Measurements from ENCODE around the gene BASP1. TPM values are rescaled to one million over a fixed set of nuclear protein-coding genes. Genes with fewer than 3 reads are reported as not detected.

BASP1 gene
- total RNA-seq, 1 experiment from 2014 or later, result not detected

DNA sequence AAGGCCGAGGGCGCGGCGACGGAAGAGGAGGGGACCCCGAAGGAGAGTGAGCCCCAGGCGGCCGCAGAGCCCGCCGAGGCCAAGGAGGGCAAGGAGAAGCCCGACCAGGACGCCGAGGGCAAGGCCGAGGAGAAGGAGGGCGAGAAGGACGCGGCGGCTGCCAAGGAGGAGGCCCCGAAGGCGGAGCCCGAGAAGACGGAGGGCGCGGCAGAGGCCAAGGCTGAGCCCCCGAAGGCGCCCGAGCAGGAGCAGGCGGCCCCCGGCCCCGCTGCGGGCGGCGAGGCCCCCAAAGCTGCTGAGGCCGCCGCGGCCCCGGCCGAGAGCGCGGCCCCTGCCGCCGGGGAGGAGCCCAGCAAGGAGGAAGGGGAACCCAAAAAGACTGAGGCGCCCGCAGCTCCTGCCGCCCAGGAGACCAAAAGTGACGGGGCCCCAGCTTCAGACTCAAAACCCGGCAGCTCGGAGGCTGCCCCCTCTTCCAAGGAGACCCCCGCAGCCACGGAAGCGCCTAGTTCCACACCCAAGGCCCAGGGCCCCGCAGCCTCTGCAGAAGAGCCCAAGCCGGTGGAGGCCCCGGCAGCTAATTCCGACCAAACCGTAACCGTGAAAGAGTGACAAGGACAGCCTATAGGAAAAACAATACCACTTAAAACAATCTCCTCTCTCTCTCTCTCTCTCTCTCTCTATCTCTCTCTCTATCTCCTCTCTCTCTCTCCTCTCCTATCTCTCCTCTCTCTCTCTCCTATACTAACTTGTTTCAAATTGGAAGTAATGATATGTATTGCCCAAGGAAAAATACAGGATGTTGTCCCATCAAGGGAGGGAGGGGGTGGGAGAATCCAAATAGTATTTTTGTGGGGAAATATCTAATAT lies 58.1 kb downstream of the BASP1 start:
- Mint-ChIP-seq H3K27me3 (ENCODE audit: unreplicated experiment) (peaks cover 24% of the 10 kb centered on the region), H3K4me3 (ENCODE audit: low read depth, unreplicated experiment) (no peak overlapping the region), H3K9me3 (ENCODE audit: low read depth, unreplicated experiment) (no peaks in the 10 kb centered on the region), H3K36me3 (ENCODE audit: insufficient read depth, unreplicated experiment) (no peaks in the 10 kb centered on the region), H3K4me1 (ENCODE audit: low read depth, unreplicated experiment) (no peaks in the 10 kb centered on the region), H3K27ac (ENCODE audit: unreplicated experiment) (no peak overlapping the region)
- intact Hi-C loops (cut with micrococcal nuclease; ENCODE audit: unreplicated experiment), result no loop called here
- BruUV-seq (replicated peaks), result no TSS peak
- no peak for DNase-seq
- TF ChIP-seq, protein P1, sequence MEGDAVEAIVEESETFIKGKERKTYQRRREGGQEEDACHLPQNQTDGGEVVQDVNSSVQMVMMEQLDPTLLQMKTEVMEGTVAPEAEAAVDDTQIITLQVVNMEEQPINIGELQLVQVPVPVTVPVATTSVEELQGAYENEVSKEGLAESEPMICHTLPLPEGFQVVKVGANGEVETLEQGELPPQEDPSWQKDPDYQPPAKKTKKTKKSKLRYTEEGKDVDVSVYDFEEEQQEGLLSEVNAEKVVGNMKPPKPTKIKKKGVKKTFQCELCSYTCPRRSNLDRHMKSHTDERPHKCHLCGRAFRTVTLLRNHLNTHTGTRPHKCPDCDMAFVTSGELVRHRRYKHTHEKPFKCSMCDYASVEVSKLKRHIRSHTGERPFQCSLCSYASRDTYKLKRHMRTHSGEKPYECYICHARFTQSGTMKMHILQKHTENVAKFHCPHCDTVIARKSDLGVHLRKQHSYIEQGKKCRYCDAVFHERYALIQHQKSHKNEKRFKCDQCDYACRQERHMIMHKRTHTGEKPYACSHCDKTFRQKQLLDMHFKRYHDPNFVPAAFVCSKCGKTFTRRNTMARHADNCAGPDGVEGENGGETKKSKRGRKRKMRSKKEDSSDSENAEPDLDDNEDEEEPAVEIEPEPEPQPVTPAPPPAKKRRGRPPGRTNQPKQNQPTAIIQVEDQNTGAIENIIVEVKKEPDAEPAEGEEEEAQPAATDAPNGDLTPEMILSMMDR (IDR thresholded peaks at IDR 0.05; ENCODE audit: unreplicated experiment), result no peak
- CTCF ChIA-PET, result no interaction called here

- CTCF ChIA-PET, result no interaction called here
- Mint-ChIP-seq H3K9me3 (ENCODE audit: low read depth, unreplicated experiment) (no peaks in the 10 kb centered on the region), H3K4me1 (ENCODE audit: low read depth, unreplicated experiment) (no peaks in the 10 kb centered on the region), H3K4me3 (ENCODE audit: low read depth, unreplicated experiment) (no peak overlapping the region), H3K27me3 (ENCODE audit: unreplicated experiment) (peaks cover 24% of the 10 kb centered on the region), H3K36me3 (ENCODE audit: insufficient read depth, unreplicated experiment) (no peaks in the 10 kb centered on the region), H3K27ac (ENCODE audit: unreplicated experiment) (no peak overlapping the region)
- TF ChIP-seq, protein P1 (IDR thresholded peaks at IDR 0.05; ENCODE audit: unreplicated experiment), result no peak
- BruUV-seq (replicated peaks), result no TSS peak
- intact Hi-C loops (cut with micrococcal nuclease; ENCODE audit: unreplicated experiment), result no loop called here
- no peak for DNase-seq
Measured at GRCh38 chr5:17276445-17276844, 59.0 kb downstream of the BASP1 start.

GRCh38 chr5:17277907-17278306 lies 60.5 kb downstream of the BASP1 start:
- TF ChIP-seq, protein P1 (IDR thresholded peaks at IDR 0.05; ENCODE audit: unreplicated experiment), result no peak
- H3K9me3 Mint-ChIP-seq (ENCODE audit: low read depth, unreplicated experiment), result no peaks in the 10 kb centered on the region
- no peak overlapping the region for H3K4me3 Mint-ChIP-seq (ENCODE audit: low read depth, unreplicated experiment)
- CTCF ChIA-PET, result no interaction called here
- no peaks in the 10 kb centered on the region for H3K36me3 Mint-ChIP-seq (ENCODE audit: insufficient read depth, unreplicated experiment)
- peaks cover 32% of the 10 kb centered on the region for H3K27me3 Mint-ChIP-seq (ENCODE audit: unreplicated experiment)
- no peak overlapping the region for H3K27ac Mint-ChIP-seq (ENCODE audit: unreplicated experiment)
- DNase-seq, result no peak
- no TSS peak for BruUV-seq (replicated peaks)
- no peaks in the 10 kb centered on the region for H3K4me1 Mint-ChIP-seq (ENCODE audit: low read depth, unreplicated experiment)
- intact Hi-C loops (cut with micrococcal nuclease; ENCODE audit: unreplicated experiment), result no loop called here

- DNase-seq, result no peak
- Mint-ChIP-seq H3K9me3 (ENCODE audit: low read depth, unreplicated experiment) (no peaks in the 10 kb centered on the region), H3K4me1 (ENCODE audit: low read depth, unreplicated experiment) (no peaks in the 10 kb centered on the region), H3K27me3 (ENCODE audit: unreplicated experiment) (peaks cover 39% of the 10 kb centered on the region), H3K36me3 (ENCODE audit: insufficient read depth, unreplicated experiment) (no peaks in the 10 kb centered on the region), H3K27ac (ENCODE audit: unreplicated experiment) (no peak overlapping the region), H3K4me3 (ENCODE audit: low read depth, unreplicated experiment) (no peak overlapping the region)
- TF ChIP-seq, protein P1 (IDR thresholded peaks at IDR 0.05; ENCODE audit: unreplicated experiment), result no peak
- BruUV-seq (replicated peaks), result no TSS peak
- intact Hi-C loops (cut with micrococcal nuclease; ENCODE audit: unreplicated experiment), result no loop called here
- CTCF ChIA-PET, result no interaction called here
Measured at GRCh38 chr5:17278931-17279330, 61.5 kb downstream of the BASP1 start.
